ENCODE measurements around the gene NTNG1. TPM values are rescaled to one million over a fixed set of nuclear protein-coding genes. Genes with fewer than 3 reads are reported as not detected.

Gene NTNG1
- total RNA-seq, 1 experiment from 2014 or later = 2.3 TPM

GRCh38 chr1:107343601-107344000, 202.8 kb downstream of the NTNG1 start (continued):
- no peak for TF ChIP-seq FOXJ3 (CRISPR knock-in tag; IDR thresholded peaks at IDR 0.05; ENCODE audit: borderline replicate concordance)

- Mint-ChIP-seq H3K9me3 (no peaks in the 10 kb centered on the region), H3K4me3 (no peak overlapping the region), H3K4me1 (peaks cover 31% of the 10 kb centered on the region), H3K27ac (no peak overlapping the region), H3K27me3 (ENCODE audit: low read depth) (no peaks in the 10 kb centered on the region), H3K36me3 (no peaks in the 10 kb centered on the region)
- peak; percentile 53; the same call in 1 of the 2 replicates for ATAC-seq
- ChIA-PET CTCF (interaction anchor here (0.9 kb wide), 1 partner anchor 25 kb away, joined by 3 read pairs; no protein-coding TSS in a partner anchor), POLR2A (no interaction called here)
- DNase-seq (ENCODE audit: low spot score) = no peak
- TF ChIP-seq MLX (CRISPR knock-in tag; IDR thresholded peaks at IDR 0.05) (no peak), HMGXB4 (CRISPR knock-in tag; IDR thresholded peaks at IDR 0.05) (no peak), AFF4 (CRISPR knock-in tag; IDR thresholded peaks at IDR 0.05; ENCODE audit: borderline replicate concordance) (no peak), USF2 (CRISPR knock-in tag; IDR thresholded peaks at IDR 0.05) (no peak), ZNF219 (CRISPR knock-in tag; IDR thresholded peaks at IDR 0.05; ENCODE audit: borderline replicate concordance) (no peak), CREB1 (CRISPR knock-in tag; IDR thresholded peaks at IDR 0.05) (no peak), ZBTB21 (CRISPR knock-in tag; IDR thresholded peaks at IDR 0.05; ENCODE audit: borderline replicate concordance) (no peak), SP1 (CRISPR knock-in tag; conservative IDR thresholded peaks at IDR 0.05) (no peak), PRRX2 (CRISPR knock-in tag; IDR thresholded peaks at IDR 0.05) (no peak)
Observed at GRCh38 chr1:107344268-107344760, 203.5 kb downstream of the NTNG1 start.

- ATAC-seq (no peak), DNase-seq (ENCODE audit: low spot score) (no peak)
- peaks cover 31% of the 10 kb centered on the region for H3K4me1 Mint-ChIP-seq
- no peak overlapping the region for H3K27ac Mint-ChIP-seq
- H3K9me3 Mint-ChIP-seq = no peaks in the 10 kb centered on the region
- no peaks in the 10 kb centered on the region for H3K36me3 Mint-ChIP-seq
- CTCF ChIA-PET = no interaction called here
- POLR2A ChIA-PET = no interaction called here
- H3K4me3 Mint-ChIP-seq = no peak overlapping the region
- H3K27me3 Mint-ChIP-seq (ENCODE audit: low read depth) = no peaks in the 10 kb centered on the region
- no peak for TF ChIP-seq MXD4 (CRISPR knock-in tag; IDR thresholded peaks at IDR 0.05; ENCODE audit: borderline replicate concordance)
- TF ChIP-seq ZNF317 (CRISPR knock-in tag; IDR thresholded peaks at IDR 0.05; ENCODE audit: borderline replicate concordance, low read depth) = no peak
- no peak for TF ChIP-seq FOXJ3 (CRISPR knock-in tag; IDR thresholded peaks at IDR 0.05; ENCODE audit: borderline replicate concordance)
- no peak for TF ChIP-seq STAT6 (CRISPR knock-in tag; conservative IDR thresholded peaks at IDR 0.05; ENCODE audit: low read depth)
- no peak for TF ChIP-seq MAX (CRISPR knock-in tag; IDR thresholded peaks at IDR 0.05)
- no peak for TF ChIP-seq ERG (CRISPR knock-in tag; IDR thresholded peaks at IDR 0.05)
- no peak for TF ChIP-seq GABPB1 (CRISPR knock-in tag; IDR thresholded peaks at IDR 0.05)
- no peak for TF ChIP-seq ATF2 (CRISPR knock-in tag; IDR thresholded peaks at IDR 0.05; ENCODE audit: borderline replicate concordance, low read depth)
- TF ChIP-seq ESRRA (CRISPR knock-in tag; IDR thresholded peaks at IDR 0.05; ENCODE audit: borderline replicate concordance) = no peak
- TF ChIP-seq TEAD4 (CRISPR knock-in tag; IDR thresholded peaks at IDR 0.05) = no peak
Observed at GRCh38 chr1:107344836-107345235, 204.0 kb downstream of the NTNG1 start.

All from WTC11 (cell line).